ENCODE results near the gene STK32B.
"Not testable (repeated sequence)": the region's sequence is repeated elsewhere in the genome, so short reads cannot be mapped to it uniquely, and the experiment has no call there.

The STK32B gene

DNA sequence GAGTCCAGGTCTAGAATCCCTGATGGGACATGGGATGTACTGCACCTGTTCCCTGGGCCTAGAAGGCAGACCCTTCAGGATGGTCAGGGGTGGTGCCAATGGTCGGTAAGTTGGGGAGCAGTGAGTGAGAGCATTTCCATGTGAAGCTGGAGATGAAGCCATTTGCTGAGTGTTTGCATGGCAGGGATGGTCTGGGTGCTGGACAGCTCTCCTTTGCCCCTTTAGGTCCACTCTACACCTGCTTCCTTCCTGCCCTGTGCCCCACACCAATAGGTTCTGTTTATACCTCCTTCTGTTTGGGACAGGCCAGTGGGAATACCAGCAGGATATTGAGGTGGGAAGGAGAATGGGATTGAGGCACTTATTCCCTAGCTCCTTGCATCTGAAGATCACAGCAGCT is 181.3 kb downstream of the STK32B start:
- Histone ChIP-seq H3K9me3 (ENCODE audit: severe bottlenecking) (no peaks in the 10 kb centered on the region), H3K4me3 (ENCODE audit: severe bottlenecking) (no peak overlapping the region), H3K4me1 (ENCODE audit: insufficient read depth, poor library complexity, severe bottlenecking) (no peaks in the 10 kb centered on the region), H3K36me3 (ENCODE audit: low read depth) (no peaks in the 10 kb centered on the region), H3K27me3 (ENCODE audit: insufficient read depth, poor library complexity, severe bottlenecking) (peaks cover 5% of the 10 kb centered on the region), H3K27ac (ENCODE audit: poor library complexity, severe bottlenecking) (no peak overlapping the region)
- no peak for TF ChIP-seq CTCF (IDR thresholded peaks at IDR 0.05; ENCODE audit: poor library complexity, severe bottlenecking)
- DNase-seq (ENCODE audit: low spot score) (no peak), ATAC-seq (ENCODE audit: low read depth) (no peak)

DNA sequence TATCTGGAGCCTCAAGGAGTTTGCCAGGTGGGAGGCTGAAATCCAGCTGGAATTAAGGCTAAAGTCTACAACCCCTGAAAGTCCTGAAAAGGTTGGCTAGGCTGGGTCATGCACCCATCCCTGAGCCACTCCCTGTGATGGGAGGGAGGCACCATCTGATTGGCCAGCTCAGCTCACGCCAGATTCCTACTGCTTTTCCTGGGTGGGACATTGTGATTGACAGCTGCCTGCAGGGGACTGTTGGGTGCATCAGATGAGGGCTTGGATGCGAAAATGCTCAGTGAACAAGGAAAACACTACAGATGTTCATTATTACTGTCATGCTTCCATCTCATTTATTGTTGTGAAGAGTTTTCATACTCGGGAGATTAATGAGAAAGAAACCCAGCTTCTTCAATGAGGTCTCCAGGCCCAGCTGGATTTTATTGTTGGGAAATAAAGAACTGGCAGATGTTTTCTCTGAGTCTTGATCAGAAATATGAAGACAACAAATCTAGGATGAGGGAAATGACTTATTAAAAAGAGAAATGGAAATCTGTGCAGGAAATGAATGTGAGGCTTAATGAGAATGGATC is 185.9 kb downstream of the STK32B start:
- Histone ChIP-seq H3K4me1 (ENCODE audit: insufficient read depth, poor library complexity, severe bottlenecking) (no peaks in the 10 kb centered on the region), H3K27ac (ENCODE audit: poor library complexity, severe bottlenecking) (no peak overlapping the region), H3K27me3 (ENCODE audit: insufficient read depth, poor library complexity, severe bottlenecking) (peaks cover 1% of the 10 kb centered on the region), H3K9me3 (ENCODE audit: severe bottlenecking) (no peaks in the 10 kb centered on the region), H3K4me3 (ENCODE audit: severe bottlenecking) (no peak overlapping the region), H3K36me3 (ENCODE audit: low read depth) (no peaks in the 10 kb centered on the region)
- ATAC-seq (ENCODE audit: low read depth): no peak
- no peak for DNase-seq (ENCODE audit: low spot score)
- no peak for TF ChIP-seq CTCF (IDR thresholded peaks at IDR 0.05; ENCODE audit: poor library complexity, severe bottlenecking)

- ATAC-seq (ENCODE audit: low read depth) (no peak), DNase-seq (ENCODE audit: low spot score) (no peak)
- H3K4me1 ChIP-seq (ENCODE audit: insufficient read depth, poor library complexity, severe bottlenecking): no peaks in the 10 kb centered on the region
- no peak for TF ChIP-seq CTCF (IDR thresholded peaks at IDR 0.05; ENCODE audit: poor library complexity, severe bottlenecking)
- H3K36me3 ChIP-seq (ENCODE audit: low read depth): no peaks in the 10 kb centered on the region
- H3K27me3 ChIP-seq (ENCODE audit: insufficient read depth, poor library complexity, severe bottlenecking): no peaks in the 10 kb centered on the region
- H3K27ac ChIP-seq (ENCODE audit: poor library complexity, severe bottlenecking): no peak overlapping the region
- H3K4me3 ChIP-seq (ENCODE audit: severe bottlenecking): no peak overlapping the region
- H3K9me3 ChIP-seq (ENCODE audit: severe bottlenecking): no peaks in the 10 kb centered on the region
Measured at GRCh38 chr4:5238173-5238572, 186.9 kb downstream of the STK32B start.

DNA sequence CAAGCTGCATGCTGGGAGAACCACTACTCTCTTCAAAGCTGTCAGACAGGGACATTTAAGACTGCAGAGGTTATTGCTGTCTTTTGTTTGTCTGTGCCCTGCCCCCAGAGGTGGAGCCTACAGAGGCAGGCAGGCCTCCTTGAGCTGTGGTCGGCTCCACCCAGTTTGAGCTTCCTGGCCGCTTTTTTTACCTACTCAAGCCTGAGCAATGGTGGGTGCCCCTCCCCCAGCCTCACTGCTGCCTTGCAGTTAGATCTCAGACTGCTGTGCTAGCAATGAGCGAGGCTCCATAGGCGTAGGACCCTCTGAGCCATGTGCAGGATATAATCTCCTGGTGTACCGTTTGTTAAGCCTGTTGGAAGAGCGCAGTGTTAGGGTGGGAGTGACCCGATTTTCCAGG is 195.8 kb downstream of the STK32B start:
- not testable (repeated sequence) for DNase-seq (ENCODE audit: low spot score); H3K4me3 ChIP-seq (ENCODE audit: severe bottlenecking); H3K36me3 ChIP-seq (ENCODE audit: low read depth); H3K4me1 ChIP-seq (ENCODE audit: insufficient read depth, poor library complexity, severe bottlenecking); H3K27ac ChIP-seq (ENCODE audit: poor library complexity, severe bottlenecking); ATAC-seq (ENCODE audit: low read depth); H3K27me3 ChIP-seq (ENCODE audit: insufficient read depth, poor library complexity, severe bottlenecking); H3K9me3 ChIP-seq (ENCODE audit: severe bottlenecking)

- no peak for ATAC-seq (ENCODE audit: low read depth)
Measured at GRCh38 chr4:5247735-5248134, 196.5 kb downstream of the STK32B start.

More at GRCh38 chr4:5247735-5248134, 196.5 kb downstream of the STK32B start:
- H3K4me3 ChIP-seq (ENCODE audit: severe bottlenecking): no peak overlapping the region
- H3K27ac ChIP-seq (ENCODE audit: poor library complexity, severe bottlenecking): no peak overlapping the region
- no peaks in the 10 kb centered on the region for H3K36me3 ChIP-seq (ENCODE audit: low read depth)
- DNase-seq (ENCODE audit: low spot score): no peak
- no peaks in the 10 kb centered on the region for H3K9me3 ChIP-seq (ENCODE audit: severe bottlenecking)
- H3K27me3 ChIP-seq (ENCODE audit: insufficient read depth, poor library complexity, severe bottlenecking): no peaks in the 10 kb centered on the region
- TF ChIP-seq CTCF (IDR thresholded peaks at IDR 0.05; ENCODE audit: poor library complexity, severe bottlenecking): no peak
- H3K4me1 ChIP-seq (ENCODE audit: insufficient read depth, poor library complexity, severe bottlenecking): no peaks in the 10 kb centered on the region
